Measurements from ENCODE around the gene ITPKB. TPM values are rescaled to one million over a fixed set of nuclear protein-coding genes. Genes with fewer than 3 reads are reported as not detected.
A peak's percentile ranks its signal among the peaks of the same experiment; 100 is the strongest.

Gene ITPKB
- total RNA-seq, 2 donors from 2014 or later, result 13.0 to 21.1 TPM

- Histone ChIP-seq H3K4me1 (peaks cover 13% of the 10 kb centered on the region), H3K9me3 (no peaks in the 10 kb centered on the region), H3K36me3 (replicated peaks in 1 of 2; ENCODE audit: insufficient read depth in 1 of 2, low read depth in 2 of 2) (no peaks in the 10 kb centered on the region), H3K27ac (peak overlapping the region in 1 of 4 donors; percentile 27), H3K27me3 (no peaks in the 10 kb centered on the region), H3K4me3 (no peak overlapping the region)
- ATAC-seq, result no peak
- peak in 1 of 4 donors; percentile 57 for DNase-seq
- WGBS, 2 donors, result 66 to 84% methylated on average over 6 to 11 of the region's 11 CpGs
- TF ChIP-seq POLR2A (IDR thresholded peaks at IDR 0.05), result no peak
- TF ChIP-seq, protein P1, sequence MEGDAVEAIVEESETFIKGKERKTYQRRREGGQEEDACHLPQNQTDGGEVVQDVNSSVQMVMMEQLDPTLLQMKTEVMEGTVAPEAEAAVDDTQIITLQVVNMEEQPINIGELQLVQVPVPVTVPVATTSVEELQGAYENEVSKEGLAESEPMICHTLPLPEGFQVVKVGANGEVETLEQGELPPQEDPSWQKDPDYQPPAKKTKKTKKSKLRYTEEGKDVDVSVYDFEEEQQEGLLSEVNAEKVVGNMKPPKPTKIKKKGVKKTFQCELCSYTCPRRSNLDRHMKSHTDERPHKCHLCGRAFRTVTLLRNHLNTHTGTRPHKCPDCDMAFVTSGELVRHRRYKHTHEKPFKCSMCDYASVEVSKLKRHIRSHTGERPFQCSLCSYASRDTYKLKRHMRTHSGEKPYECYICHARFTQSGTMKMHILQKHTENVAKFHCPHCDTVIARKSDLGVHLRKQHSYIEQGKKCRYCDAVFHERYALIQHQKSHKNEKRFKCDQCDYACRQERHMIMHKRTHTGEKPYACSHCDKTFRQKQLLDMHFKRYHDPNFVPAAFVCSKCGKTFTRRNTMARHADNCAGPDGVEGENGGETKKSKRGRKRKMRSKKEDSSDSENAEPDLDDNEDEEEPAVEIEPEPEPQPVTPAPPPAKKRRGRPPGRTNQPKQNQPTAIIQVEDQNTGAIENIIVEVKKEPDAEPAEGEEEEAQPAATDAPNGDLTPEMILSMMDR (IDR thresholded peaks at IDR 0.05), result no peak
- intact Hi-C loops (cut with DNase I), result no loop called here
Observed at GRCh38 chr1:226717256-226717909, 21.7 kb downstream of the ITPKB start.

GRCh38 chr1:226716577-226716976 is 22.5 kb downstream of the ITPKB start:
- DNase-seq (no peak), ATAC-seq (no peak)
- Histone ChIP-seq H3K27ac (no peak overlapping the region), H3K4me3 (no peak overlapping the region), H3K9me3 (no peaks in the 10 kb centered on the region), H3K27me3 (no peaks in the 10 kb centered on the region), H3K4me1 (peaks cover 13% of the 10 kb centered on the region), H3K36me3 (replicated peaks in 1 of 2; ENCODE audit: insufficient read depth in 1 of 2, low read depth in 2 of 2) (no peaks in the 10 kb centered on the region)
- TF ChIP-seq POLR2A (IDR thresholded peaks at IDR 0.05), result no peak
- WGBS, 2 donors, result 87 to 91% methylated on average over 3 of the region's 3 CpGs
- intact Hi-C loops (cut with DNase I), result no loop called here

DNA sequence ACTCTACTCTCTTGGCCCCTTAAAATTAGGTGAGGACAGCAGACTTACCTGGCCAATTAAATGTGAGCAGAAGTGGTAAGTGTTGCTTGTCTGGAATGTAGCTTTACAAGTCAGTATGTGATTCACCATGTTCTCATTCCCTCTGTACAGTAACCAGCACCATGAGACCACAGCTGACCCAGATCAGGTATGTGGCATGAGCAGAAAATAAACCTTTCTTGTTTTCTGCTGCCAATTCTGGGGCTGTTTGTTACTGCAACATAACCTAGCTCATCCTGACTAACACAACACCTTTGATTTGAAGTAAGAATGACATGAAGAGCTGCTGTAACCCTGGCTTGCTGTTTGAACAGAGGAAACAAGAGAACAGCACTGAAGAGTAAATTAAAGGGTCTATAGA is 24.9 kb downstream of the ITPKB start:
- no peak overlapping the region for H3K27ac ChIP-seq
- peaks cover 9% of the 10 kb centered on the region for H3K4me1 ChIP-seq
- no peaks in the 10 kb centered on the region for H3K9me3 ChIP-seq
- no peak overlapping the region for H3K4me3 ChIP-seq
- TF ChIP-seq POLR2A (IDR thresholded peaks at IDR 0.05), result no peak
- TF ChIP-seq, protein P1 (IDR thresholded peaks at IDR 0.05), result no peak
- no peaks in the 10 kb centered on the region for H3K27me3 ChIP-seq
- DNase-seq (no peak), ATAC-seq (no peak)
- intact Hi-C loops (cut with DNase I), result no loop called here
- no peaks in the 10 kb centered on the region for H3K36me3 ChIP-seq (replicated peaks in 1 of 2; ENCODE audit: insufficient read depth in 1 of 2, low read depth in 2 of 2)

- Histone ChIP-seq H3K9me3 (no peaks in the 10 kb centered on the region), H3K27ac (no peak overlapping the region), H3K4me1 (peaks cover 9% of the 10 kb centered on the region), H3K4me3 (no peak overlapping the region), H3K27me3 (no peaks in the 10 kb centered on the region), H3K36me3 (replicated peaks in 1 of 2; ENCODE audit: insufficient read depth in 1 of 2, low read depth in 2 of 2) (no peaks in the 10 kb centered on the region)
- DNase-seq, result no peak
- WGBS, 2 donors, result 79 to 90% methylated on average over 19 of the region's 19 CpGs
- ATAC-seq, result no peak
- TF ChIP-seq, protein P1 (IDR thresholded peaks at IDR 0.05), result no peak
- intact Hi-C loops (cut with DNase I), result no loop called here
Observed at GRCh38 chr1:226712742-226713419, 26.2 kb downstream of the ITPKB start.

DNA sequence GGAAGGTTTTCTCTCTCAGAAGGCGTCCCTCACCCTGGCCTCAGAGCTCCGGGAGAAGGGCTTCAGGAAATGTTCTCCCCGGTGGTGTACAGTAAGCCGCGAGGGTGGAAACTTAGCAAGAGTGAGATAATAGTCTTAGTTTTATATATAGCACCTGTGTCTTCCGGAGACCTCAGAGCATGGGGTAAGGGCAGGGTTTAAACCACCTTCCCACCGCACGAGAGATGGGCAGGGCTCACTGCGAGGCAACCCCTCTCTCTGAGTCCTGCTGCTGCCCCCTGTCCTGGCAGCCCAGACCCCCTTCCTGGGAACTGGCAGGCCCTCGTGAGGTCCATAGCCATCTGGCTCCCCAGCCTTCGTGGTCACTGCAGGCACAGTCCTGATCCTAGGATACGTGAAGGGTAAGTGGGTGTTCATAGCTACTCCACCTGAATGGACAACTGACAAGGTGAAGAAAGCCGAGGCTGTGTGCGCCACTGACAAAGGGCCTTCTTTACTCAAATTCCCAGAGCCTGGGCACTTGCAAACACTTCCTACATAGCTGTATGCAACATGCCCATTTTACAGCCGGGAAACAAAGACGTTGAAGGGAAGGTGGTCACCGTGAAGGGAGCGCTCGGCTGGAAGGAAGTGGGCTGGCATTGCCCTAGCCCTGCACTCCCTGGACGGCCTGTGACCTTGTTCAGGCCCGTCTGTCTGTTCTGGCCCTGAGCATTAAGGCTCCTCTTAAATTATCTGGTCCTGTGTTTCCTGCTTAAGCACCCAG is 26.9 kb downstream of the ITPKB start:
- Histone ChIP-seq H3K36me3 (replicated peaks in 1 of 2; ENCODE audit: insufficient read depth in 1 of 2, low read depth in 2 of 2) (no peaks in the 10 kb centered on the region), H3K4me3 (no peak overlapping the region), H3K27me3 (no peaks in the 10 kb centered on the region), H3K27ac (no peak overlapping the region), H3K4me1 (peaks cover 9% of the 10 kb centered on the region), H3K9me3 (no peaks in the 10 kb centered on the region)
- DNase-seq (no peak), ATAC-seq (no peak)
- intact Hi-C loops (cut with DNase I), result no loop called here
- TF ChIP-seq, protein P1 (IDR thresholded peaks at IDR 0.05), result no peak
- TF ChIP-seq POLR2A (IDR thresholded peaks at IDR 0.05), result no peak
- 70 to 82% methylated on average over 20 to 21 of the region's 21 CpGs for WGBS, 2 donors
